Metanephros (tissue), 1 donor: Measurements from ENCODE around the gene ARL11. TPM values are rescaled to one million over a fixed set of nuclear protein-coding genes. Genes with fewer than 3 reads are reported as not detected.

ENCODE experiments used
- total RNA-seq: library from RNA; depleted of rRNA; stranded (reverse); fragments of >200 nt; gene quantifications from one replicate; pipeline ENCODE4 v1.2.3, GENCODE V29; 2014

ARL11 gene
- total RNA-seq, result 1.1 TPM

DNA sequence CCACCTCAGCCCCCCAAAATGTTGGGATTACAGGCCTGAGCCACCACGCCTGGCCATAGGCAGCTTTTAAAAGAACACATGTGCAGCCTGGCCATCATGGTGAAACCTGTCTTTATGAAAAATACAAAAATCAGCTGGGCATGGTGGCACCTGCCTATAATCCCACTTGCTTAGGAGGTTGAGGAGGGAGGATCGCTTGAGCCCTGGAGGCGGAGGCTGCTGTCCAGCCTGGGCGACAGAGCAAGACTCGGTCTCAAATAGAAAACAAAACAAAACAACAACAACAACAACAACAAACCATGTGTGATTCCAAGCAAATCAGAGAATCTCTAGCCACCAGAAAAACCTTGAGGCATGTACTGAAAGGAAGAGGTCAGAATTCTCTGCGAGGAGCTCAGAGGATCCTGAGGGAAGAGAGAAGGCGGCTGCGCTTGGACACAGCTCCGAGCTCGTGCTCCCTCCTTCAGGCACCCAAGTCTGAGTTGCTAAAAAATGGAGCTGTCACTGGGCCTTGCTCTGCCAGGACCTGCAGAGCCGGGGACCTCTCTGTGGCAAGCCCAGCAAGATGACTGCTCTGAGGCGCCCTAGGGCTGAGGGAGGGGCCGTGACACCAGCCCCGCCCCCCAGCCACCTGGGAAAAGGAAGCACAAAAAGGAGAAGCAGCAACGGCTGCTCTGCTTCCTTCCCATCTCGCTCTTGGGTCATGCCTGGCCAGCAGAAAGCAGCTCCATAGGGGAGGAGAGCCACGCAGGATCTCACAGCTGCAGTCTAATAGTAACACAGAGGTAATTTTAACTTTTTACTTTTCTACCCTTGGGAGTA is at the start of gene ARL11:
ARL11 (plus strand) TSS at position 677 of the 822 bp plus-strand sequence. CDS start 1,941 bp downstream, outside the sequence.

DNA sequence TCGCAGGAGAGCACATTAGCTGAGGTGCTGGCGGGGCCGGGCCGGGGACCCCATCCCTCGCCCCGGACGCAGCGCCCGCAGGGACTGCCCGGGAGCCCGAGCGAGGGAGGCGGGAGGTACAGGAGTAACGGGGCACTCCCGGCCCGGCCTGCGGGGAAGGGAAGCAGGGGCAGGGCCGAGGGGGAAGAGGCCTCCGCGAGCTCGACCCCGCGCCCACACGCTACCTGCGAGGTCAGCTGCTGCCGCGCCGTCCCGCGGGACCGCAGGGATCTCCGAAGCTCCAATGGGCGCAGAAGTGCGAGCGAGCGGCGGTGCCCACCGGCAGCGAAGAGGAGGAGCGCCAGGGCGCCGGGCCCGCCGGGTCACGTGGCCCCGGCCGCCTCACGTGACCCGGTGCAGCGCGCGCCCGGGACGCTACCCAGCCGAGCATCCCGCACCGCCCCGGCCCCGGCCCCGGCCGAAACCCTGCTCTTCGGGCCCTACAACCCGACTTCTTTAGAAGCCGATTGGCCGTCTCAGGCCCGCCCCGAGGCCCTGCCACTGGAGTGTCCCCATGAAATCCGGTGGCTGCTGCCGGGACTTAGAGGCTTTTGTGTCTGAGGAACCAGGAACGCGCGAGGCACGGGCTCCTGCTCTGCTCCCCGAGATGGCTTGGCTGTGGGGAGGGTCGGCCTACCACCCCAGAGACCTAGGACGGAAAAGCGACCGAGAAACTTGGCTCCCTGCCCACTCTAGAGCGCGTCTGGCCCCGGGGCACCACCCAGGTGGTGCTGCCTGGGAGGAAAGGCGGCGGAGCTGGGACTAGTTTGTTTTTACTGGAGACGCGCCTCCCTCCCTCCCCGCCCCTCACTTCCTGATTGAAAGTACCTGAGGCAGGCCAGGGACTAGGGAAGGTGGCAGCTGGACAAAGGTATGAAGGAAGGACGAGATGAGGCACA is 42.8 kb upstream of the ARL11 start, which contains the start of gene RCBTB1:
RCBTB1 (minus strand) TSS at position 339 of the 938 bp plus-strand sequence. CDS start 18,279 bp downstream, outside the sequence.

Other genes with a start within 250 kb of the ARL11 start
- gene CAB39L, start 184.4 kb upstream of the ARL11 start, total RNA-seq, result 15.6 TPM
- 20.1 TPM for gene SETDB2, start 184.2 kb upstream of the ARL11 start, total RNA-seq
- gene PHF11, start 132.6 kb upstream of the ARL11 start, total RNA-seq, result 23.5 TPM
- 19.9 TPM for gene RCBTB1, start 42.9 kb upstream of the ARL11 start, total RNA-seq
- 47.3 TPM for gene EBPL, start 63.0 kb downstream of the ARL11 start, total RNA-seq
- gene KPNA3, start 164.2 kb downstream of the ARL11 start, total RNA-seq, result 23.3 TPM